Activated CD4-positive, alpha-beta memory T cell treated with anti-CD3 and anti-CD28 coated beads for 36 hours (primary cell): ENCODE measurements around the gene TMED5. TPM values are rescaled to one million over a fixed set of nuclear protein-coding genes. Genes with fewer than 3 reads are reported as not detected.
A peak's percentile ranks its signal among the peaks of the same experiment; 100 is the strongest.
"Not testable (repeated sequence)": the region's sequence is repeated elsewhere in the genome, so short reads cannot be mapped to it uniquely, and the experiment has no call there.

Experiments used
- CTCF ChIA-PET: fragments of 350-600 bp; sonication (Branson Sonifier 250); formaldehyde crosslinking; loops from one replicate; lab custom pipeline; 2021; ENCODE audit warnings: antibody characterized with exemption, inconsistent platforms; lab: Charles Lee
- POLR2A ChIA-PET: fragments of 350-600 bp; sonication (Branson Sonifier 250); formaldehyde crosslinking; loops from one replicate; lab custom pipeline; 2021; ENCODE audit warnings: antibody characterized with exemption; lab: Charles Lee
- DNase-seq: peaks from one replicate; pipeline ENCODE4 v3.0.0-alpha.2; 2020
- H3K27ac Mint-ChIP-seq: one replicate; pipeline ENCODE4 v1.8.0; 2021; ENCODE audit warnings: mixed read lengths
- H3K27me3 Mint-ChIP-seq: one replicate; pipeline ENCODE4 v1.8.0; 2021; ENCODE audit warnings: mixed read lengths
- H3K36me3 Mint-ChIP-seq: one replicate; pipeline ENCODE4 v1.8.0; 2021; ENCODE audit warnings: mixed read lengths
- H3K4me1 Mint-ChIP-seq: one replicate; pipeline ENCODE4 v1.8.0; 2021; ENCODE audit warnings: low read depth, mixed read lengths
- H3K4me3 Mint-ChIP-seq: one replicate; pipeline ENCODE4 v1.8.0; 2021; ENCODE audit warnings: mild to moderate bottlenecking, mixed read lengths
- H3K9me3 Mint-ChIP-seq: one replicate; pipeline ENCODE4 v1.8.0; 2021; ENCODE audit warnings: mixed read lengths
- intact Hi-C: fragments of 100-400 bp; cut with micrococcal nuclease; formaldehyde crosslinking; loops from one replicate; pipeline ENCODE4 v1.15.1; 2023
- total RNA-seq, 2 experiments: library from RNA; stranded (reverse); gene quantifications; one replicate each; pipeline ENCODE4 v1.2.3, GENCODE V29; 2021

Gene TMED5
- total RNA-seq, 2 experiments from 2014 or later: 47.0 to 49.2 TPM

GRCh38 chr1:93199150-93199549 lies 18.9 kb upstream of the TMED5 start:
- ChIA-PET POLR2A (no interaction called here), CTCF (no interaction called here)
- peaks cover 18% of the 10 kb centered on the region for H3K36me3 Mint-ChIP-seq
- H3K9me3 Mint-ChIP-seq: no peaks in the 10 kb centered on the region
- H3K4me3 Mint-ChIP-seq: no peak overlapping the region
- no peak for DNase-seq
- H3K27me3 Mint-ChIP-seq: no peaks in the 10 kb centered on the region
- intact Hi-C loops: no loop called here
- H3K27ac Mint-ChIP-seq: no peak overlapping the region
- no peaks in the 10 kb centered on the region for H3K4me1 Mint-ChIP-seq

DNA sequence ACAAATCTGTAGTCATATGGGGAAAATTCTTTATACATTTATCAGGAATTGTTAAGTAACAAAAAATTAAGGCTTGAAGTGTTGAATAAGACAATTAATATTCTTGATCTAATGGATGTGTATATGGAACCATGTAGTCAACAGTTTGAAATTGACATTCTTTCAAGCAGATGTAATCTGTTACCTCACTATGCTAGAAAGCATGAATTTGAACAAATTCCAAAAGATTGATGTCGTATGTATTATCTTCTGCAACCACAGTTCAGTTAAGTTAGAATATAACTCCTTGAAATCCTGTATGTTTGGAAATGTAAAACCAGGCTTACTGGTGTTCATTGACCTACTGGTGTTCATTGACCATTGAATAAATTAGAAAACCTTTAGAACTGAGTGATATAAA lies 16.4 kb upstream of the TMED5 start:
- Mint-ChIP-seq H3K4me1 (no peaks in the 10 kb centered on the region), H3K36me3 (peaks cover 23% of the 10 kb centered on the region), H3K4me3 (no peak overlapping the region), H3K27me3 (no peaks in the 10 kb centered on the region), H3K9me3 (no peaks in the 10 kb centered on the region), H3K27ac (no peak overlapping the region)
- DNase-seq: no peak
- CTCF ChIA-PET: no interaction called here
- POLR2A ChIA-PET: no interaction called here
- intact Hi-C loops: no loop called here

GRCh38 chr1:93194231-93194990 lies 14.2 kb upstream of the TMED5 start:
- Mint-ChIP-seq H3K27ac (no peak overlapping the region), H3K27me3 (no peaks in the 10 kb centered on the region), H3K4me3 (no peak overlapping the region), H3K4me1 (peaks cover 3% of the 10 kb centered on the region), H3K9me3 (no peaks in the 10 kb centered on the region), H3K36me3 (peaks cover 32% of the 10 kb centered on the region)
- ChIA-PET CTCF (interaction anchor here (1.4 kb wide), 1 partner anchor 12 kb away, joined by 3 read pairs; no protein-coding TSS in a partner anchor), POLR2A (no interaction called here)
- intact Hi-C loops: no loop called here
- DNase-seq: no peak

- no peak for DNase-seq
- no peaks in the 10 kb centered on the region for H3K27me3 Mint-ChIP-seq
- no peak overlapping the region for H3K27ac Mint-ChIP-seq
- intact Hi-C loops: no loop called here
- peaks cover 31% of the 10 kb centered on the region for H3K36me3 Mint-ChIP-seq
- peaks cover 8% of the 10 kb centered on the region for H3K4me1 Mint-ChIP-seq
- POLR2A ChIA-PET: no interaction called here
- no peak overlapping the region for H3K4me3 Mint-ChIP-seq
- H3K9me3 Mint-ChIP-seq: no peaks in the 10 kb centered on the region
- CTCF ChIA-PET: no interaction called here
Measured at GRCh38 chr1:93190432-93190831, 10.2 kb upstream of the TMED5 start.

- peaks cover 28% of the 10 kb centered on the region for H3K36me3 Mint-ChIP-seq
- H3K27ac Mint-ChIP-seq: no peak overlapping the region
- H3K27me3 Mint-ChIP-seq: no peaks in the 10 kb centered on the region
- ChIA-PET POLR2A (no interaction called here), CTCF (no interaction called here)
- no peak for DNase-seq
- H3K4me3 Mint-ChIP-seq: no peak overlapping the region
- no peaks in the 10 kb centered on the region for H3K9me3 Mint-ChIP-seq
- intact Hi-C loops: loop anchor here (10.0 kb wide), 1 partner anchor 688 kb away; the partner anchor contains the start of gene DNTTIP2
- peaks cover 29% of the 10 kb centered on the region for H3K4me1 Mint-ChIP-seq
Measured at GRCh38 chr1:93186667-93187066, 6.5 kb upstream of the TMED5 start.

- intact Hi-C loops: loop anchor here (1.0 to 10.0 kb wide), 9 partner anchors 38 to 694 kb away; partner anchors contain the start of genes DIPK1A, DNTTIP2, DR1 and MTF2
- peak; percentile 77 for DNase-seq
- ChIA-PET POLR2A (interaction anchor here (0.6 to 1.8 kb wide), 3 partner anchors 63 to 164 kb away, joined by 3 to 5 read pairs (median 3); partner anchors contain the start of gene DR1), CTCF (interaction anchor here (1.1 kb wide), 1 partner anchor 156 kb away, joined by 4 read pairs; no protein-coding TSS in a partner anchor)
- H3K4me1 Mint-ChIP-seq: peaks cover 58% of the 10 kb centered on the region
- no peaks in the 10 kb centered on the region for H3K27me3 Mint-ChIP-seq
- H3K27ac Mint-ChIP-seq: peak within 1 kb of the TSS; percentile 97
- no peaks in the 10 kb centered on the region for H3K9me3 Mint-ChIP-seq
- H3K36me3 Mint-ChIP-seq: peaks cover 29% of the 10 kb centered on the region
- peak within 1 kb of the TSS; percentile 88 for H3K4me3 Mint-ChIP-seq
Measured at GRCh38 chr1:93180723-93181613, 755 bp upstream of the TMED5 start, which contains the start of gene CCDC18. TSS of gene CCDC18 (plus strand) at chr1:93180724. CDS start at chr1:93183362, 2,638 bp downstream.

DNA sequence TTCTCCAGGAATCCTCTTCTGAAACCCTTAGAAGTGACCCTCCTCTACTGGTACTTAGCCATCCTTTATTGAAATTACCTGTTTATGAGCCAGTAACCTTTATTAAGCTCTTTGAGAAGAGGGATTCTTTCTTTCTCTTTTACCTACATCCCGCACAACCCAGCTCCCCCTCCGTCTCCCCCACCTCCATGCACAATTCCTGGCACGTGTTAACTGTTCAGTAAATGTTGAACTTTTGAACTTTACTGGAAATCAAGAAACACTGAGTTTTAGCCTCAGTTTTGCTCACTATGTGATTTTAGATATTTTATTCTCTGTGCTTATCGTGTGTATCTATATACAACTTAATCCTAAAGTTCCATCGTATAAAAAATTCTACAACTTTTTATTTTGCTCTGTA lies 1.8 kb downstream of the TMED5 start:
- DNase-seq: no peak
- Mint-ChIP-seq H3K4me1 (peaks cover 58% of the 10 kb centered on the region), H3K36me3 (peaks cover 31% of the 10 kb centered on the region), H3K9me3 (no peaks in the 10 kb centered on the region), H3K4me3 (peak overlapping the region; percentile 88), H3K27me3 (no peaks in the 10 kb centered on the region), H3K27ac (no peak overlapping the region)
- CTCF ChIA-PET: interaction anchor here (1.0 to 1.1 kb wide), 2 partner anchors 14 to 98 kb away, joined by 3 to 5 read pairs; no protein-coding TSS in a partner anchor
- intact Hi-C loops: loop anchor here (2.0 to 5.0 kb wide), 2 partner anchors 24 to 196 kb away; no protein-coding TSS in a partner anchor
- POLR2A ChIA-PET: interaction anchor here (0.6 to 1.6 kb wide), 2 partner anchors 14 to 52 kb away, joined by 3 read pairs; no protein-coding TSS in a partner anchor

- Mint-ChIP-seq H3K36me3 (peaks cover 31% of the 10 kb centered on the region), H3K27me3 (no peaks in the 10 kb centered on the region), H3K4me3 (peak overlapping the region; percentile 88), H3K4me1 (peaks cover 60% of the 10 kb centered on the region), H3K27ac (no peak overlapping the region), H3K9me3 (no peaks in the 10 kb centered on the region)
- ChIA-PET POLR2A (no interaction called here), CTCF (interaction anchor here (1.1 kb wide), 1 partner anchor 97 kb away, joined by 5 read pairs; no protein-coding TSS in a partner anchor)
- intact Hi-C loops: loop anchor here (2.0 to 5.0 kb wide), 2 partner anchors 23 to 196 kb away; no protein-coding TSS in a partner anchor
- DNase-seq: no peak
Measured at GRCh38 chr1:93177991-93178390, 2.2 kb downstream of the TMED5 start.

- intact Hi-C loops: loop anchor here (5.0 kb wide), 1 partner anchor 192 kb away; no protein-coding TSS in a partner anchor
- H3K4me1 Mint-ChIP-seq: peaks cover 66% of the 10 kb centered on the region
Measured at GRCh38 chr1:93174638-93175037, 5.6 kb downstream of the TMED5 start.

DNA sequence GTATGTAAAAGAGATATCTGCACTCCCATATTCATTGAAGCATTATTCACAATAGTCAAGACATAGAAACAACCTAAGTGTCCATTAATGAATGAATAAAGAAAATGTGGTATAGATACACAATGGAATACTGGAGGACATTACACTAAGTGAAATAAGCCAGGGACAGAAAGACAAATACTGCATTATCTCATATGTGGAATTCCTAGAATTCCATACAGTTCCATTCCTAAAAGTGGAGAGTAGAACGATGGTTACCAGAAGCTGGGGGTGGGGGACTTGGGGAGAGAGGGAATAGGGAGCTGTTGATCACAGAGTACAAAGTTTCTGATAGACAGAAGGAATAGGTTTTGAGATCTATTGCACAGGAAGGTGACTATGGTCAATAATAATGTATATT lies 7.4 kb downstream of the TMED5 start:
- intact Hi-C loops: no loop called here
- no peak for DNase-seq
- H3K27ac Mint-ChIP-seq: no peak overlapping the region
- H3K9me3 Mint-ChIP-seq: peaks cover 11% of the 10 kb centered on the region
- CTCF ChIA-PET: no interaction called here
- no peaks in the 10 kb centered on the region for H3K27me3 Mint-ChIP-seq
- H3K4me3 Mint-ChIP-seq: no peak overlapping the region
- H3K36me3 Mint-ChIP-seq: peaks cover 36% of the 10 kb centered on the region
- peaks cover 69% of the 10 kb centered on the region for H3K4me1 Mint-ChIP-seq
- POLR2A ChIA-PET: no interaction called here

More at GRCh38 chr1:93174638-93175037, 5.6 kb downstream of the TMED5 start:
- H3K9me3 Mint-ChIP-seq, POLR2A ChIA-PET, CTCF ChIA-PET, H3K27me3 Mint-ChIP-seq, H3K27ac Mint-ChIP-seq, DNase-seq, H3K4me3 Mint-ChIP-seq: not testable (repeated sequence)
- peaks cover 41% of the 10 kb centered on the region for H3K36me3 Mint-ChIP-seq

GRCh38 chr1:93171549-93172034 lies 8.6 kb downstream of the TMED5 start:
- Mint-ChIP-seq H3K9me3 (peaks cover 19% of the 10 kb centered on the region), H3K4me1 (peaks cover 64% of the 10 kb centered on the region), H3K36me3 (peaks cover 41% of the 10 kb centered on the region), H3K27me3 (no peaks in the 10 kb centered on the region), H3K27ac (peak overlapping the region; percentile 60), H3K4me3 (peak overlapping the region; percentile 63)
- intact Hi-C loops: loop anchor here (1.0 kb wide), 1 partner anchor 8 kb away; no protein-coding TSS in a partner anchor
- ChIA-PET CTCF (no interaction called here), POLR2A (interaction anchor here (1.4 kb wide), 1 partner anchor 8 kb away, joined by 4 read pairs; no protein-coding TSS in a partner anchor)
- DNase-seq: no peak
